Choroid plexus epithelial cell (primary cell): ENCODE results near the gene GRIK2.

ENCODE experiments used
- DNase-seq: peaks from one replicate; pipeline ENCODE4 v3.0.0-alpha.2; 2010; ENCODE audit warnings: low read depth
- H3K4me3 ChIP-seq: 2 replicates; pipeline ENCODE4 v1.5.1; 2011; ENCODE audit warnings: low read depth, mild to moderate bottlenecking, control low read depth, low read length, moderate library complexity
- TF ChIP-seq, protein P1 (sequence below): conservative IDR thresholded peaks from 2 replicates; pipeline ENCODE4 v1.5.1; 2011; ENCODE audit warnings: low read depth, mild to moderate bottlenecking, control low read depth, inconsistent platforms, low read length, moderate library complexity

The GRIK2 gene

DNA sequence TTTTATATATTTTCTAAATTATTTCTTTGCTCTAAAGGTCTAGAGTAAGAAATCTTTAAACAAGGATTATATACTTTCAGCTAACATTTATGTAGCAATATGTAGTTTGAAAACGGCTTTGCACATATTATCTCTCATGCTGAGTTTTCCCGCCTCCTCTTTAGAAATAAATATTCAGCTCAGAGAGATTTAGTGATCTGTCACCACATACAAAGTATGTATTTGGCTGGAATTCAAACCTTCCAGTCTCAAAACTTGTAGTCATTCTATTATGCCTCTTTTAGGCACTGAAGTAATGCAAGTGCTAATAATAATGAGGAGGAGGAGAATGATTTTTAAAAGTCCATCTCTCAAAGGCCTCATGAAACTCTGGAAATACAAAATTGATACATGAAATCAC is 525.0 kb downstream of the GRIK2 start:
- TF ChIP-seq, protein P1, sequence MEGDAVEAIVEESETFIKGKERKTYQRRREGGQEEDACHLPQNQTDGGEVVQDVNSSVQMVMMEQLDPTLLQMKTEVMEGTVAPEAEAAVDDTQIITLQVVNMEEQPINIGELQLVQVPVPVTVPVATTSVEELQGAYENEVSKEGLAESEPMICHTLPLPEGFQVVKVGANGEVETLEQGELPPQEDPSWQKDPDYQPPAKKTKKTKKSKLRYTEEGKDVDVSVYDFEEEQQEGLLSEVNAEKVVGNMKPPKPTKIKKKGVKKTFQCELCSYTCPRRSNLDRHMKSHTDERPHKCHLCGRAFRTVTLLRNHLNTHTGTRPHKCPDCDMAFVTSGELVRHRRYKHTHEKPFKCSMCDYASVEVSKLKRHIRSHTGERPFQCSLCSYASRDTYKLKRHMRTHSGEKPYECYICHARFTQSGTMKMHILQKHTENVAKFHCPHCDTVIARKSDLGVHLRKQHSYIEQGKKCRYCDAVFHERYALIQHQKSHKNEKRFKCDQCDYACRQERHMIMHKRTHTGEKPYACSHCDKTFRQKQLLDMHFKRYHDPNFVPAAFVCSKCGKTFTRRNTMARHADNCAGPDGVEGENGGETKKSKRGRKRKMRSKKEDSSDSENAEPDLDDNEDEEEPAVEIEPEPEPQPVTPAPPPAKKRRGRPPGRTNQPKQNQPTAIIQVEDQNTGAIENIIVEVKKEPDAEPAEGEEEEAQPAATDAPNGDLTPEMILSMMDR = no peak
- DNase-seq = peak; percentile 15
- no peak overlapping the region for H3K4me3 ChIP-seq

DNA sequence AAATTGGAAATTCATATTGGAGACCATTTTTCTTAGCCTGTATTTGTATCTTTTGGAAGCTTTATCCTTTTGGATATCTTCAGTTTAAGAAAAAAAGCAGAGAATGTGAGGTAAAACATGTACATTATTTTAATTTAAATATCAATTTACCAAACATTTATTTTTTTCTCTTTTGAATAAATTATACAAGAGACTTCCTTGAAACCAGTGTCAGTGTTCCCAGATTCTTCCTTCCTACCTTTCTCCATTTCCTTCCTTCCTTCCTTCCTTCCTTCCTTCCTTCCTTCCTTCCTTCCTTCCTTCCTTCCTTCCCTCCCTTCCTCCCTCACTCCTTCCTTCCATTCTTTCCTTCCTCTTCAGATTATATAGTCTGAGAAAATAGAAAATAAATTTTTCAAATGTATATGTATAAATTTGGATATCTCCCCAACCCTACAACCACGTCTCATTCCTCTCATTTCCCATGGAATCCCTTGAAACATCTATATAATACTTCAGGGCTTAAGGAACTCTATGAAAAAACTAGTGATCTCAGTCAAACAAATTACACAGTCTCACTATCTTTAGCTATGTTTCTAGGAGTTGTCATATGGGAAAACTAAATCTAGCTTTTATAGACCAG is 528.4 kb downstream of the GRIK2 start:
- no peak overlapping the region for H3K4me3 ChIP-seq
- TF ChIP-seq, protein P1 = no peak
- no peak for DNase-seq

DNA sequence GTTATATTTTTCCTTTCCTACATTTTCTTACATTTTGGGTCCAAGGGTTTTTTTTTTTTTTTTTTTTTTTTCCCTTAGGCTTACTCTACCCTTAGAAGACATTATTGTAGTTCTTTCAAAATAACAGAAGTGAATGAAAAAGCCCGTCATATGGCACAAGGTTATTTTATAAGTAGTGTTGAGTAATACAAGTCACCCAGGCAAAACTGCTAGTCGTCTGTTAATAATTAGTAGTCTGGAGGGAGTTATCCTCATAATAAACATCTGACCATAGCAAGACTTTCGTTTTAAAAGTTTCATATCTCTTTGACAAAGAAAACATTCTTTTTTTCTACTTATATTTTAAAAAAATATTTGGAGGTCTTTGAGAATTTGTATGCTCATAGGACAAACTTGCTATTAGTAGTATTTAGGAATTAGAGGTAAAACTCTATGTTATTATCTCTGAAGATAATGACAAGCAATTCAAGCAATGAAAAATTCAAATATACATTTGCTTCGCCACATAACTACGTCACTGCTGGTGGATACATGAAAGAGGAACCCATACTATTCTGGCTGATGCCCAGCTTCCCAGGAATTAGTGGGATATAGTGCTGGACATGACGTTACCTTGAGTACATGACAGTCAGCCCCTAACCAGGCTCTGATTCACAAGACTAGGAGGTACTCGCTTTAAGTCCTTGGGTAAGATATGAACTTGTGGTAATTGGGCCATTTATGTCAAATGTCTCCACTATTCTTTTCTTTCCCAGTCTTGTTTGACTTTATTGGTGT is 532.8 kb downstream of the GRIK2 start:
- TF ChIP-seq, protein P1 = no peak
- no peak for DNase-seq

DNA sequence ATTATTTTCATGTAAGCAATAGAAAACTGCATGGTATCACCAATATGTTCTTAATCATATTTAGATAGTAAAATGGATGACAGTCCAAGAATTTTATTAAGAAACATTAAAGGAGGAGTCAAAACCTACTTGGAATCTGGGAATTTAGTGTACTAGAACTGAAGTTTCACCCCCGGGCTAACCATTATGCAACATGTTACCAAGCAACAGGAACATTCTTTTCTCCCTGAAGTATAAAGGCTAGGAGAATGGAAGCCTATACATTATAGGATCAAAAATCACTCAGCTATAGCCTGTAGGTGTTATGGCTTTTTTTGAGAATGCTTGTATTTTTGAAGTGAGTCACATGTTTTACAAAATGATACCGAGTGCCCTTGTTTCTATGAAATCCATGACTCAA is 538.3 kb downstream of the GRIK2 start:
- peak; percentile 5 for DNase-seq

More for the DNA sequence above, 532.8 kb downstream of the GRIK2 start:
- H3K4me3 ChIP-seq = no peak overlapping the region

DNA sequence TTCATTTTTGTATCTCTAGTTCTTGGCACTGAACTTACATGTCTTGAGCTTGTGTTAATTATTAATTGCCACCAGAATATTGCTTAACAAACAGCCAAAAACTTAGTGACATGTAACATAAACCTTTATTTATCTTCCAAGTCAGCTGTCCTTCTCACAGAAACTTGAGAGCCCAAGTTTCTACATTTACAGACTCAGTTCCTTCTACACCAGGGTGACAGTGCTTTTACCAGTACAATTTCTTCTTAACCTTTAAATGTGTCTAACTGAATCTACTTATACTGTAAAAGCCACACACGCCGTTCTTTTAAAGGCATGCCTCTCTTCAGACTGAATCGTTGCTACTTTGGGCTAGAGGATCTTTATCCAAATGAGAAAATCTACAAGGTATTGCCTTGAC is 539.2 kb downstream of the GRIK2 start:
- no peak overlapping the region for H3K4me3 ChIP-seq
- no peak for DNase-seq

More for the DNA sequence above, 538.3 kb downstream of the GRIK2 start:
- no peak overlapping the region for H3K4me3 ChIP-seq
- TF ChIP-seq, protein P1 = no peak

DNA sequence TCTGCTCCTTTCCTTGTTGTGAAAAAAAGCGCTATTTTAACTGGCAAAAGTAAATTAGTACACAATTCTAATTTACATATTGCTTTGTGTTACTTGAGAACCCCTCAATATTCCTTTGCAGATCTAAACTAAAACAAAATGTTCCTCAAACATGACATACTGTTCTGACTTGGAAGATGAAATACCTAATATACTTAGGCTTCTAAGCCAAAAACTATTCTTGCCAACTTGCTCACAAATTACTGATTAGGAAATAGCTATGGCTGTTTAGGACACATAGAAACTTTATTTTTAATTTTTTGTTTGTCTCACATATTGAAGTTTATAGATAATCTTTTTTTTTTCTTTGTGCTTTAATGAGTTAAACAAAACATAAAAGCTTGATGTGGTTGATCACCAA is 542.2 kb downstream of the GRIK2 start:
- TF ChIP-seq, protein P1 = no peak
- DNase-seq = no peak
- no peak overlapping the region for H3K4me3 ChIP-seq

More for the DNA sequence above, 539.2 kb downstream of the GRIK2 start:
- TF ChIP-seq, protein P1 = no peak
